Endothelial cell of umbilical vein (primary cell): Measurements from ENCODE around the gene ME3. TPM values are rescaled to one million over a fixed set of nuclear protein-coding genes. Genes with fewer than 3 reads are reported as not detected.

ENCODE experiments used
- BruUV-seq: library from RNA; stranded (reverse); fragments of 400-500 nt; replicated peaks from 2 replicates; lab custom pipeline; 2021; lab: Mats Ljungman, UMichigan
- CTCF ChIA-PET: fragments of 300-600, 350-600 bp; sonication (Branson Sonifier 250); formaldehyde crosslinking; loops from one replicate; lab custom pipeline; 2021; ENCODE audit warnings: antibody characterized with exemption, inconsistent platforms; lab: Charles Lee
- POLR2A ChIA-PET: fragments of 300-600, 350-600 bp; sonication (Branson Sonifier 250); formaldehyde crosslinking; loops from one replicate; lab custom pipeline; 2021; ENCODE audit warnings: antibody characterized with exemption, inconsistent platforms; lab: Charles Lee
- DNase-seq: peaks from one replicate; pipeline ENCODE4 v3.0.0-alpha.2; 2011; ENCODE audit warnings: low read depth, low spot score
- FAIRE-seq: peaks from 2 replicates; lab custom pipeline; 2011; peaks lifted over from hg19 to GRCh38; lab: Jason Lieb, UNC
- H2AFZ ChIP-seq: 2 replicates; pipeline ENCODE4 v1.6.0; 2012; ENCODE audit warnings: low read depth, low read length, control low read depth, inconsistent platforms
- H3K27ac ChIP-seq: 2 replicates; pipeline ENCODE4 v1.5.1; 2011; ENCODE audit warnings: low read depth, mild to moderate bottlenecking, control low read depth, low read length, moderate library complexity; ENCODE audit not compliant: insufficient read depth
- H3K27me3 ChIP-seq, 2 experiments: 2 replicates each; pipeline versions ENCODE4 v1.6.0 to v1.6.1; 2011; ENCODE audit warnings: low read length in 2 of 2, mixed read lengths in 1 of 2; ENCODE audit not compliant: control insufficient read depth in 2 of 2, insufficient read depth in 2 of 2
- H3K36me3 ChIP-seq, 2 experiments: 2 replicates in 1 of 2; 3 replicates in 1 of 2; pipeline ENCODE4 v1.5.1; 2011; ENCODE audit warnings: low read length in 2 of 2, mild to moderate bottlenecking in 1 of 2, moderate library complexity in 1 of 2; ENCODE audit not compliant: control insufficient read depth in 2 of 2, insufficient read depth in 2 of 2; ENCODE audit errors: extremely low read depth in 1 of 2
- H3K4me1 ChIP-seq: 3 replicates; pipeline ENCODE4 v1.5.1; 2011; ENCODE audit warnings: mild to moderate bottlenecking, low read length; ENCODE audit not compliant: control insufficient read depth, insufficient read depth; ENCODE audit errors: extremely low read depth
- H3K4me2 ChIP-seq: 2 replicates; pipeline ENCODE4 v1.6.1; 2011; ENCODE audit warnings: low read length, control low read depth, mixed read lengths; ENCODE audit not compliant: insufficient read depth
- H3K4me3 ChIP-seq, 3 experiments: fragments of 200-600 bp in 1 of 3; sonication (generic), shearing (Covaris generic) in 1 of 3; replicated peaks in 1 of 3; 2 replicates each; pipeline ENCODE4 v1.5.1; 2011 to 2016; ENCODE audit warnings: control low read depth in 3 of 3, low read length in 3 of 3, mild to moderate bottlenecking in 2 of 3, inconsistent platforms in 1 of 3, low read depth in 1 of 3, moderate library complexity in 1 of 3; ENCODE audit not compliant: insufficient read depth in 1 of 3
- H3K79me2 ChIP-seq: 2 replicates; pipeline ENCODE4 v1.6.0; 2012; ENCODE audit warnings: low read length, inconsistent platforms; ENCODE audit not compliant: control insufficient read depth, insufficient read depth
- H3K9ac ChIP-seq: replicated peaks from 2 replicates; pipeline ENCODE3; 2011; ENCODE audit warnings: low read length, control low read depth; ENCODE audit not compliant: insufficient read depth; ENCODE audit errors: extremely low read depth
- H3K9me1 ChIP-seq: replicated peaks from 3 replicates; pipeline ENCODE4 v1.6.0; 2011; ENCODE audit warnings: mild to moderate bottlenecking, low read length; ENCODE audit not compliant: control insufficient read depth, insufficient read depth; ENCODE audit errors: extremely low read depth
- H3K9me3 ChIP-seq: replicated peaks from 2 replicates; pipeline ENCODE4 v1.5.1; 2012; ENCODE audit warnings: low read length, inconsistent platforms; ENCODE audit not compliant: control insufficient read depth, insufficient read depth
- H4K20me1 ChIP-seq: replicated peaks from 2 replicates; pipeline ENCODE3; 2011; ENCODE audit warnings: mild to moderate bottlenecking, low read length; ENCODE audit not compliant: control insufficient read depth, insufficient read depth; ENCODE audit errors: extremely low read depth
- CTCF ChIP-seq, 2 donors: IDR thresholded peaks; 1 replicate in 1 of 2; 2 replicates in 1 of 2; pipeline ENCODE4 v1.5.1; 2011; ENCODE audit warnings: low read length in 2 of 2, mild to moderate bottlenecking in 2 of 2, moderate library complexity in 2 of 2, control low read depth in 1 of 2, inconsistent platforms in 1 of 2, low read depth in 1 of 2; ENCODE audit not compliant: insufficient read depth in 1 of 2; ENCODE audit errors: extremely low read depth in 1 of 2
- EZH2 ChIP-seq: IDR thresholded peaks from 2 replicates; pipeline ENCODE4 v1.6.1; 2012; ENCODE audit warnings: borderline replicate concordance, low read depth, mild to moderate bottlenecking, moderate library complexity, low read length, inconsistent platforms; ENCODE audit not compliant: severe bottlenecking
- FOS ChIP-seq: IDR thresholded peaks from 2 replicates; pipeline ENCODE4 v1.6.1; 2011; ENCODE audit warnings: mild to moderate bottlenecking, low read length, moderate library complexity, borderline replicate concordance; ENCODE audit not compliant: insufficient read depth
- GATA2 ChIP-seq: IDR thresholded peaks from 2 replicates; pipeline ENCODE4 v1.7.0; 2011; ENCODE audit warnings: low read depth, mild to moderate bottlenecking, moderate library complexity, mixed read lengths, low read length; ENCODE audit not compliant: insufficient read length, insufficient read depth
- JUN ChIP-seq: IDR thresholded peaks from 2 replicates; pipeline ENCODE4 v1.6.1; 2011; ENCODE audit warnings: borderline replicate concordance, low read depth; ENCODE audit not compliant: insufficient read length, insufficient read depth
- MAX ChIP-seq: IDR thresholded peaks from 2 replicates; pipeline ENCODE4 v1.6.1; 2011; ENCODE audit not compliant: insufficient read depth, insufficient read length
- MYC ChIP-seq: IDR thresholded peaks from one replicate; pipeline ENCODE4 v1.6.1; 2011; ENCODE audit warnings: mild to moderate bottlenecking, low read depth, low read length
- POLR2A ChIP-seq: IDR thresholded peaks from 2 replicates; pipeline ENCODE4 v1.6.1; 2012; ENCODE audit warnings: low read depth, mild to moderate bottlenecking, control low read depth, low read length
- POLR2AphosphoS5 ChIP-seq: IDR thresholded peaks from 2 replicates; pipeline ENCODE4 v1.6.1; 2012; ENCODE audit warnings: low read depth, mild to moderate bottlenecking, control low read depth, low read length, moderate library complexity; ENCODE audit not compliant: insufficient read depth
- dilution Hi-C: fragments of 300-500 bp; cut with MboI; formaldehyde crosslinking; loops from one replicate; pipeline ENCODE4 v1.15.0; 2019; ENCODE audit warnings: low sequenced_read_pairs; ENCODE audit not compliant: extremely low pct_ligation_motif_present
- intact Hi-C: fragments of 100-400 bp; cut with micrococcal nuclease; formaldehyde crosslinking; loops from one replicate; pipeline ENCODE4 v1.10.0; 2022
- polyA plus RNA-seq, 4 experiments: library from polyadenylated mRNA; depleted of rRNA in 3 of 4; stranded (reverse) in 3 of 4; unstranded in 1 of 4; fragments of >200 nt; gene quantifications; 2 replicates each; pipeline versions ENCODE4 v1.2.1 to v1.2.3, GENCODE V29; 2011 to 2012; ENCODE audit warnings: missing spikeins in 1 of 4
- total RNA-seq: library from RNA; stranded (reverse); gene quantifications from 2 replicates; pipeline ENCODE4 v1.2.3, GENCODE V29; 2021

ME3 gene
- total and polyA plus RNA-seq, 2 donors (not counting 3 experiments of a cell fraction or from before 2014, with no cell fraction given) = 26.9 to 30.4 TPM

GRCh38 chr11:86490582-86490981, 181.8 kb downstream of the ME3 start:
- no peaks in the 10 kb centered on the region for H3K36me3 ChIP-seq
- H3K9me3 ChIP-seq = no peaks in the 10 kb centered on the region
- peak; percentile 64 for DNase-seq
- ChIA-PET POLR2A (interaction anchor here (1.0 kb wide), 1 partner anchor 28 kb away, joined by 3 read pairs; no protein-coding TSS in a partner anchor), CTCF (interaction anchor here (0.8 to 2.1 kb wide), 7 partner anchors 15 to 118 kb away, joined by 3 to 4 read pairs (median 4); no protein-coding TSS in a partner anchor)
- H4K20me1 ChIP-seq = no peaks in the 10 kb centered on the region
- no peak overlapping the region for H3K4me2 ChIP-seq
- H2AFZ ChIP-seq = no peak overlapping the region
- intact Hi-C loops (no loop called here), dilution Hi-C loops (loop anchor here (25.0 kb wide), 1 partner anchor 97 kb away; no protein-coding TSS in a partner anchor)
- no peak overlapping the region for H3K9ac ChIP-seq
- H3K4me3 ChIP-seq = no peak overlapping the region
- H3K27me3 ChIP-seq = no peaks in the 10 kb centered on the region
- no peaks in the 10 kb centered on the region for H3K9me1 ChIP-seq
- TF ChIP-seq MYC = no peak
- TF ChIP-seq POLR2A = no peak
- TF ChIP-seq POLR2AphosphoS5 = no peak
- no peak for TF ChIP-seq MAX
- no peak for TF ChIP-seq GATA2
- FAIRE-seq = no peak
- no peak overlapping the region for H3K27ac ChIP-seq
- no peaks in the 10 kb centered on the region for H3K79me2 ChIP-seq
- H3K4me1 ChIP-seq = peaks cover 6% of the 10 kb centered on the region
- BruUV-seq = no TSS peak

- Histone ChIP-seq H3K4me2 (no peak overlapping the region), H4K20me1 (no peaks in the 10 kb centered on the region), H3K9ac (no peak overlapping the region), H3K79me2 (no peaks in the 10 kb centered on the region), H3K4me3 (no peak overlapping the region), H3K27me3 (no peaks in the 10 kb centered on the region), H2AFZ (no peak overlapping the region), H3K27ac (no peak overlapping the region), H3K4me1 (peaks cover 17% of the 10 kb centered on the region), H3K9me3 (no peaks in the 10 kb centered on the region), H3K9me1 (no peaks in the 10 kb centered on the region), H3K36me3 (no peaks in the 10 kb centered on the region)
- ChIA-PET CTCF (interaction anchor here (1.7 kb wide), 1 partner anchor 119 kb away, joined by 4 read pairs; no protein-coding TSS in a partner anchor), POLR2A (no interaction called here)
- intact Hi-C loops (no loop called here), dilution Hi-C loops (loop anchor here (25.0 kb wide), 1 partner anchor 98 kb away; no protein-coding TSS in a partner anchor)
- FAIRE-seq = no peak
- TF ChIP-seq MAX (no peak), GATA2 (no peak), FOS (no peak), POLR2A (no peak), POLR2AphosphoS5 (no peak), MYC (no peak), CTCF (IDR thresholded peaks at IDR 0.05; ENCODE audit: extremely low read depth in 1 of 2, insufficient read depth in 1 of 2, low read depth in 1 of 2, low read length in 2 of 2) (no peak), JUN (no peak), EZH2 (no peak)
- no peak for DNase-seq
- BruUV-seq = no TSS peak
Measured at GRCh38 chr11:86489442-86489841, 183.0 kb downstream of the ME3 start.
